22Rv1 (cell line): ENCODE data around the gene ARHGAP9.

Source experiments
- H3K27ac ChIP-seq: fragments of 450-650 bp; 2 replicates; pipeline ENCODE4 v1.5.1; 2017
- CTCF ChIP-seq: fragments of 450-650 bp; IDR thresholded peaks from 2 replicates; pipeline ENCODE4 v1.5.1; 2017; ENCODE audit warnings: mild to moderate bottlenecking
- ZFX ChIP-seq: fragments of 450-650 bp; IDR thresholded peaks from 2 replicates; pipeline ENCODE4 v1.6.1; 2017; ENCODE audit warnings: antibody characterized with exemption, borderline replicate concordance

Gene ARHGAP9

DNA sequence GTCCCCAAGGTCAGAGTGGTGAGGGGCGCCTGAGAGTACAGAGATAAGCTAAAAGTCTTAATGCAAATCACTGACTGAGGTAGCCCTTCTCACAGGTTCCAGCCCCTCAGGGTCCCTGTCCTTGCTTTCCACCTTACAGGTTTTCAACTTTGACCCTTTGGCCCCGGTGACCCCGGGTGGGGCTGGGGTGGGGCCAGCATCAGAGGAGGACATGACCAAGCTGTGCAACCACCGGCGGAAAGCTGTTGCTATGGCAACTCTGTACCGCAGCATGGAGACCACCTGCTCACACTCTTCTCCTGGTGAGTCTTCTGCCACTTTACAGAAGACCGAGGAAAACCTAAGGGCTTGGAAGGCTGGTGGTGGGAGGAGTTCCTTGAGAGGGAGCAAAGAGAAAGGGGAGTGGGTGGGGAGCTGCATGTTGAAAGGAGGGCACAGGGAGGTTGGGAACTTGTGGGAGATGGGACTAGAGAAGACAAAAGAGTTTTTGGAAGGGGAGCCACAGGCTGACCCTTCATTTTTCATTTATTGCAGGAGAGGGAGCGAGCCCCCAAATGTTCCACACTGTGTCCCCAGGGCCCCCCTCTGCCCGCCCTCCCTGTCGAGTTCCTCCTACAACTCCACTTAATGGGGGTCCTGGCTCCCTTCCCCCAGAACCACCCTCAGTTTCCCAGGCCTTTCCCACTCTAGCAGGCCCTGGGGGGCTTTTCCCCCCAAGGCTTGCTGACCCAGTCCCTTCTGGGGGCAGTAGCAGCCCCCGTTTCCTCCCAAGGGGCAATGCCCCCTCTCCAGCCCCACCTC is 45.3 kb upstream of the ARHGAP9 start:
- peak overlapping the region; percentile 100 for H3K27ac ChIP-seq
- TF ChIP-seq ZFX (no peak), CTCF (no peak)

GRCh38 chr12:57523706-57524614 is 44.3 kb upstream of the ARHGAP9 start:
- TF ChIP-seq CTCF (no peak), ZFX (no peak)
- peak overlapping the region; percentile 100 for H3K27ac ChIP-seq

DNA sequence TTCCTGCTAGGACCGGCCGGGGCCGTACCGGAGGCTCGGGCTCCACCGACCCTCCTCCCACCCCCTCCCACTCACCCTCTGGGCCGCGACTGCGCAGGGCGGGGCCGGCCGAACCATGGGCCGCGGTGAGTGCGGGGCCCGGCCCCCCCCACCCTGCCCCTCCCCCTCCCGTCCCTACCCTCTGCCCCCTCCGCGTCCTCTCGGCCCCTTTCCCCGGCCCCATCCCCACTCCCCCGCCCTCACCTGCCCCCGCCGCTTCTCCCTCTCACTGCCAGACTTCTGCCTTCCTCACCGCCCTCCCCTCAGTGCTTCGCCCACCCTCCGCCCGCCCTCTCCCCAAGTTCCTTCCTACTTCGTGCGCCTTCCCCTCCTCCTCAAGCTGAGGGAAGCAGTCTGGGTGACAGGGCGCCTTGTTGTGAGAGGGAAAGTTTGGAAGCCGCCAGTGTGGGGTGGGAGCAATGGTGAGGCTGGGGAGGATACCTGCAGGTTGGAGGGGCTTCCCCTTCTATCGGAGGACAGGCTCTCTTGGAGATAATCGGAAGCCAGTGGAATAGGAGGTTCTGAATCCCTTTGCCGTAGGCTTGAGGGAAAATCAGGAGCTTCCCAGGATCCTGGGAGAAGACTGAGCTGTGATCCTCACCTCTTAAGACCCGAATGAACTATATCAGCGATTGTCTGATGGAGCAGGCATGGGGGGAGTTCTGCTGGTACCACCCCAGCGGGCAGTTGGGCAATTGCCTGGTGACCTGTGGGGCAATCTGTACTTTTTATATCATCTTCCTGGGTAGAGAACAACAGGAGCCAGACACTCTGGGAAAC is 43.4 kb upstream of the ARHGAP9 start:
- H3K27ac ChIP-seq, result peak overlapping the region; percentile 100
- TF ChIP-seq CTCF (no peak), ZFX (no peak)

GRCh38 chr12:57522011-57522886 is 42.6 kb upstream of the ARHGAP9 start, which contains the start of gene MBD6:
TSS of gene MBD6 (plus strand) at chr12:57522824. CDS start at chr12:57524304, 1,480 bp downstream.
- H3K27ac ChIP-seq, result peak within 1 kb of the TSS; percentile 100
- TF ChIP-seq CTCF, result no peak
- TF ChIP-seq ZFX, result no peak

DNA sequence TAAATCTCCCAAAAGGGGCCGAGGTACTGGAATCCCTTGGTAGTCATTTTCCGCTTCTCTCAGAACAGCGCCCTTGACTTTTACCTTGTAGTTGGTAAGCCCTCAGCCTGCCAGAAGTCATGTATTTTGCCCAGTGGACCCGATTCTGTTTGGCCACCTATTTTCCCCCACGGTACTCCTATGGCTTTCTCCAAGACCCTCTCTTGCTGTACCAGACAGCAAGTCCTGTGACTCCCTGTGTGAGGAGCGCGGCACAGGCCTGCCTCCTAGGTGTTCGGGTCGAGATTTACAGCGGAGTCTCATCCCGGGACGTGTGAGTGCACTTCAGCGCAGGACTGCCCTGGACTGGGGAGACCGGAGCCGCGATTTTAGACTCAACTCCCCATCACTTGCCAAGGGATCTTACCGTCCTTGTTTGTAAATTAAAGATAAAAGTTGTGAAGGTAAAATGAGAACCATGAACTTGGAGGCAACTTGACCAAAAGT is 41.9 kb upstream of the ARHGAP9 start:
- TF ChIP-seq ZFX (no peak), CTCF (peak; percentile 28)

GRCh38 chr12:57520053-57520818 is 40.6 kb upstream of the ARHGAP9 start, which contains the start of gene DDIT3:
TSS of gene DDIT3 (minus strand) at chr12:57520514. CDS start at chr12:57517406, 3,108 bp downstream.
- TF ChIP-seq ZFX (no peak), CTCF (peak; percentile 10; the same call in 1 of the 2 replicates)
- peak within 1 kb of the TSS; percentile 100 for H3K27ac ChIP-seq

More for the DNA sequence above, 41.9 kb upstream of the ARHGAP9 start:
- H3K27ac ChIP-seq, result peak overlapping the region; percentile 100
